C4-2B (cell line): ENCODE data around the gene GRK5.

Experiments used
- CTCF ChIP-seq: fragments of 450-650 bp; conservative IDR thresholded peaks from 2 replicates; pipeline ENCODE4 v1.5.1; 2017; ENCODE audit warnings: mild to moderate bottlenecking
- ZFX ChIP-seq: fragments of 450-650 bp; IDR thresholded peaks from 2 replicates; pipeline ENCODE4 v1.6.1; 2017

- TF ChIP-seq CTCF (no peak), ZFX (no peak)
Measured at GRCh38 chr10:119394657-119395279, 187.4 kb downstream of the GRK5 start.
